GM19455 (cell line): ENCODE data around the gene ZFY.
"Not testable (repeated sequence)": the region's sequence is repeated elsewhere in the genome, so short reads cannot be mapped to it uniquely, and the experiment has no call there.

Source experiments
- ATAC-seq: cut with Tn5 transposase; IDR thresholded peaks from one replicate; pipeline ENCODE4 v1.9.1; 2021; ENCODE audit not compliant: unreplicated experiment

The ZFY gene

DNA sequence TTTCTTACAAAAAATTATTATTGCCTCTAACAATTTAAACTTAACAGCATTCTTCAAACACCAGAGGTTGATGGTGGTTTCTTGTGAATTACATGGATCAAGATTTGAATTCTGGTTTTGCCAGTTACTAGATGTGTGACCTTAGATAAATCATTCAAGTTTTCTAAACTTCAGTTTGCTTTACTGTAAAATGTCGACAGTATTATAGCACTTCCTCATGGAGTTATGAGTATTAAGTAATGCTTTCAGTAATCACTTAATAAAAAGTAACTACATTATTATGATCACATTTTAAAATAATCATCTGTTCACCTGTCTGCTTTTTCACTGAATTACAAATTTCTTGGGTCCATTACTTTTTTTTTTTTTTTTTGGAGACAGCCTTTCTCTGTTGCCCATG is 37.5 kb downstream of the ZFY start:
- ATAC-seq: peak; percentile 32

GRCh38 chrY:2973110-2973751 is 38.0 kb downstream of the ZFY start:
- ATAC-seq: peak; percentile 78

DNA sequence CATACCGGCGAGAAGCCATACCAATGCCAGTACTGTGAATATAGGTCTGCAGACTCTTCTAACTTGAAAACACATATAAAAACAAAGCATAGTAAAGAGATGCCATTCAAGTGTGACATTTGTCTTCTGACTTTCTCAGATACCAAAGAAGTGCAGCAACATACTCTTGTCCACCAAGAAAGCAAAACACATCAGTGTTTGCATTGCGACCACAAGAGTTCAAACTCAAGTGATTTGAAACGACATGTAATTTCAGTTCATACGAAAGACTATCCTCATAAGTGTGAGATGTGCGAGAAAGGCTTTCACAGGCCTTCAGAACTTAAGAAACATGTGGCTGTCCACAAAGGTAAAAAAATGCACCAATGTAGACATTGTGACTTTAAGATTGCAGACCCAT is 44.1 kb downstream of the ZFY start:
- ATAC-seq: no peak

DNA sequence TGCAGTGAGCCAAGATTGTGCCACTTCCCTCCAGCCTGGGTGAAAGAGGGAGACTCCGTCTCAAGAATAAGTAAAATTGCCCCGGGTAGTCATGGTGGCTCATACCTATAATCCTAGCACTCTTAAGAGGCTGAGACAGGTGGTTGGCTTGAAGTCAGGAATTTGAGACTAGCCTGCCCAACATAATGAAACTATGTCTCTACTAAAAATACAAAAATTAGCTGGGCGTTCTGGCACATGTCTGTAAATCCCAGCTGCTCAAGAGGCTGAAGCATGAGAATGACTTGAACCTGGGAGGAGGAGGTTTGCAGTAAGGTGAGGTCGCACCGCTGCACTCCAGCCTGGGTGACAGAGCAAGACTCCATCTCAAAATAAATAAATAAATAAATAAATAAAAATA is 49.3 kb downstream of the ZFY start:
- no peak for ATAC-seq

DNA sequence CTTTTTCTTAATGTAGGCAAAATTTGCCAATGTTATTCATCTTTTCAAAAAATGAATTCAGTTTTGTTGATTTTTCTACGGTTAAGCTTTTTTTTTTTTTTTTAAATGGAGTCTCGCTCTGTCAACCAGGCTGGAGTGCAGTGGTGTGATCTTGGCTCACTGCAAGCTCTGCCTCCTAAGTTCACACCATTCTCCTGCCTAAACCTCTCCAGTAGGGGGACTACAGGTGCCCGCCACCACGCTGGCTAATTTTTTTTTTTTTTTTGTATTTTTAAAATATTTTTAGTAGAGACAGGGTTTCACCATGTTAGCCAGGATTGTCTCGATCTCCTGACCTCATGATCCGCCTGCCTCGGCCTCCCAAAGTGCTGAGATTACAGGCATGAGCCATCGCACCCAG is 52.0 kb downstream of the ZFY start:
- ATAC-seq: not testable (repeated sequence)

- ATAC-seq: not testable (repeated sequence)
These were observed 62.2 kb downstream of the ZFY start for GRCh38 chrY:2997369-2997768.

- no peak for ATAC-seq
These were observed 67.0 kb downstream of the ZFY start for GRCh38 chrY:3002190-3002589.

DNA sequence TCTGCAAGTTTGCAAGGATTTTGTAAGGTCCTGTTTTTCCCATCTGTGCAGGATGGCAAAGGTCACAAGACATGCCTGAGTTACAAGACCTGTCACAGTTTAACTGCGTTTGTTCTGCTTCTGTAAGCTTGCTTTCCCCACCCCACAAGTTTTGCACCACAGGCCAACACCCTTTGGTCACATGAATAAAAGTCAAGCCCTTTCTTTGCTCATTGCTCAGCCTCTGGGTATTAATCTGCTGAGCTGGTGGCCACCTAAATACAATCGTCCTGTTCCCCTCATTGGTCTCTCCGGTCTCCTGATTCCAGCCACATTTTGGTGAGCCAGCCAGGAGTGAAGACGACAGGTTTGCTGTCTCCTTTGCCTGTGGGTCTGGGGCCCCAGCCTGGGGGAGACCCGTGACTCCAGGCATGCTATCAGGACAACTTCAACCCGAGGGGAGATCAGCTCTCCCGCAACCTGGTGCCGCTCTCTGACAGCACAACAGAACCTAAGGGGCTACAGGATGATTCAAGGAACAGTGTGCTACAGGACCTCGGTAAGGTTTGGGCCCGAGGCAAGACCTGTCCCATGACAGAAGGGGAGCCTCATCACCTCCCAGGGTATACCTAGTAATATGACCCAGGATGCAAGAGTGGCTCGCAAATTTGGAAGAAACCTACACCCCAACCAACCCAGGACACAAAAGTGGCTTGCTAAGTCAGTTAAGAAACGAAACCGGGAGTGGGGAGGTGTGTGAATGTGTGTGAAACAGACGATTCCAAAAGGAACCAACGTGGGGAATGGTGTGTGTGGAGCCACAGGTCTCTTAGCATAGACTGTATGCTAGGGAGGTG is 67.7 kb downstream of the ZFY start:
- no peak for ATAC-seq

GRCh38 chrY:3003516-3003830 is 68.3 kb downstream of the ZFY start:
- ATAC-seq: no peak

DNA sequence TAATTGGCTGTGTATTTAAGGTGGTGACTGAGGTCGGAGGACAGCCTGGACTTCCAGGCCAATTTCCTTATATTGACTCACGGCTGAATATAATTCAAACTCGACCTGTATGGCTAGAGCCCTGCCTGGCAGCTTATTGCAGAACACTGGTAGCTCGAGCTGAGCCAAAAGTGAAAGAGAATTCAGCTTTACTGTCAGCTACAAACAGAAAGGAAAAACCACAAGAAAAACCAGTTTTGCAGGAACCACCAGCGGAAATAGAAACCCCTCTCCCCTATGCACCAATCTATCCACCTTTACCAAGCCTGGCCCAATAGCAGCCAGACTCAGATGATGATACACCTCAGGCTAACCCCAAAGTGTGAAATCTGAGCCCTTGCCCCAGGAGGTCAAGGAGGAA is 68.7 kb downstream of the ZFY start:
- ATAC-seq: peak; percentile 55

- ATAC-seq: not testable (repeated sequence)
These were observed 70.8 kb downstream of the ZFY start for GRCh38 chrY:3006031-3006430.

DNA sequence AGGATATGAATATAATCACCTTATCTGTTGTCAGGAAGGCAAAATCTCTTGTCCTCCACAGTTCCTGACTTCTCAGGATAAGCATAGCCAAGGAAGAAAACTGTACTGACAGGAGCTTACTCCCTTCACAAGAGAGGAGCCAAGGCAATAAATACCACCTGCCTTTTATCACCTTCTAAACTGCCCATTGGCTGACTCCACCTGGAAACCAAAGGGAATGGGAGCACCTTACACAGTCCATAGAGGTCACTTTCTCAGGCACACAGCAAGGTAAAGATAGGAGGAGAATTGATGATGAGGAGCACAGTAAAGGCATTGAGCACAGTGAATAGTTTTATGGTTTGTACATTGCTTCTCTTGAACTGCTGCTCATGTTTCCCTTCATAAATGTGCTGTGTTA is 72.8 kb downstream of the ZFY start:
- no peak for ATAC-seq

- ATAC-seq: no peak
These were observed 77.0 kb downstream of the ZFY start for GRCh38 chrY:3012226-3012625.

DNA sequence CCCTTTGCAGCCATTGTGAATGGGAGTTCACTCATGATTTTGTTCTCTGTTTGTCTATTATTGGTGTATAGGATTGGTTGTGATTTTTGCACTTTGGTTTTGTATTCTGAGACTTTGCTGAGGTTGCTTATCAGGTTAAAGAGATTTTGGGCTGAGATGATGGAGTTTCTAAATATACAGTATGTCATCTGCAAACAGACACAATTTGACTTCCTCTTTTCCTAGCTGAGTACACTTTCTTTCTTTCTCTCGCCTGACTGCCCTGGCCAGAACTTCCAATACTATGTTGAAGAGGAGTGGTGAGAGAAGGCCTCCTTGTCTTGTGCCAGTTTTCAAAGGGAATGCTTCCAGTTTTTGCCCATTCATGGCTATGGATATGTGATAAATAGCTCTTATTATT is 81.4 kb downstream of the ZFY start:
- no peak for ATAC-seq

DNA sequence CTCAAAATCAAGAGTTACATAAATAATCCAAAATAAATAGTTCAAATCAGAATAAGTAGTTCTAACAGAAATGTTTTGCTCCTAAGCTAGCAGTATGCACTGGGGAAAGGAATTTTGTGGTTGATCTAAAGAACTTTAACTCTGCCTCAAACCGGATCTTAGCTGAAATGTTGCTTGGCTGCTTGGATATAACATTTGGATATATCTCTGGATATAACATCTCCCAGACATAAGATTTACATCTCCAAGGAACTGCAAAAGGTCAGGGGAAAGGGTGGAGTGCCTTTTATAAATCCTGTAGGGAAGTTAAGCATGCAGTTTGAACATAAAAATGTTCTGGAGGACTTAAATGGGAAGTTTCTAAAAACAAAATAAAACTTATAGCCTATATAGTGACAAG is 83.4 kb downstream of the ZFY start:
- no peak for ATAC-seq

GRCh38 chrY:3019584-3019983 is 84.4 kb downstream of the ZFY start:
- ATAC-seq: no peak

DNA sequence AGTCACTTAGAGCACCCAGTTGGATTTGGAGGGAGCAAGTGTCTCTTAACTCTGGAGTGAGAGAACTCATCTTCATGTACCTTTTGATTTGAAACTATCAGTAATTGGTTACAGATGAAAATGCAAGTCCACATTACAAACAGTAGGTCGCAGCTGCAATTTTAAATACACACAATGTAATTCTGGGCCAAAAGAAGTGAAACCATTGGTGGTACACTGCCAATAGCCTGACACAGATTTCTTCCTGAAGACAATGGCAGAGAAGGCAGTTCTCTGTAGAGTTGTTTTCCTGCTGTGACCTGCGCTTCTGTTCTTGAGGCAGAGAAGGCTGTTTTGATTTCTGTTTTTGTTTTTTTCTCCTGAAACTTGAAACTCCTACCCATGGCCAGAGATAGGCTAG is 86.0 kb downstream of the ZFY start:
- no peak for ATAC-seq

GRCh38 chrY:3023606-3024005 is 88.4 kb downstream of the ZFY start:
- ATAC-seq: no peak

- ATAC-seq: no peak
These were observed 90.2 kb downstream of the ZFY start for GRCh38 chrY:3025357-3025756.
